GM18505 (cell line): ENCODE results near the gene AGA.

Experiments
- ATAC-seq: cut with Tn5 transposase; IDR thresholded peaks from one replicate; pipeline ENCODE4 v1.9.1; 2021; ENCODE audit not compliant: unreplicated experiment
- POLR2A ChIP-seq: IDR thresholded peaks from 4 replicates; pipeline ENCODE4 v1.6.1; 2011; ENCODE audit warnings: borderline replicate concordance; ENCODE audit not compliant: insufficient read depth, insufficient read length; ENCODE audit errors: extremely low read depth

The AGA gene

DNA sequence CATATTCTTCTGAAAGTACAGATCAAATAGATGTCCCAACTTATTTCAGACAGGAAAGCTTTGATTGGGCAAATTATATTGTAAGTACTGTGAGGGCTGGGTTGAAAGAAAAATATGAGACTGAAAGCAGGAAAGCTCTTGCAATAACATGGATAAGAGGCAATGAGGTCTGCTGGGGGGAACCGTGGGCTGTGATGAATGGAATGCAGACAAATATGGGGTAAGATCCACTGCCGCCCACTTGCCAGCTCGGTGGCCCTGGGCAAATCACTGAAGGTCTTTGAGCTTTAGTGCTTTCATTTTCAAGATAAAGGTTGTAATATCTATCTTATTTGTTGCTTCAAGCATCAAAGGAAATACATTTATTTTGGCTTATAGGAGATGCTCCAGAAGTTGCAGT, 51.0 kb downstream of the AGA start:
- no peak for ATAC-seq
- TF ChIP-seq POLR2A: no peak

DNA sequence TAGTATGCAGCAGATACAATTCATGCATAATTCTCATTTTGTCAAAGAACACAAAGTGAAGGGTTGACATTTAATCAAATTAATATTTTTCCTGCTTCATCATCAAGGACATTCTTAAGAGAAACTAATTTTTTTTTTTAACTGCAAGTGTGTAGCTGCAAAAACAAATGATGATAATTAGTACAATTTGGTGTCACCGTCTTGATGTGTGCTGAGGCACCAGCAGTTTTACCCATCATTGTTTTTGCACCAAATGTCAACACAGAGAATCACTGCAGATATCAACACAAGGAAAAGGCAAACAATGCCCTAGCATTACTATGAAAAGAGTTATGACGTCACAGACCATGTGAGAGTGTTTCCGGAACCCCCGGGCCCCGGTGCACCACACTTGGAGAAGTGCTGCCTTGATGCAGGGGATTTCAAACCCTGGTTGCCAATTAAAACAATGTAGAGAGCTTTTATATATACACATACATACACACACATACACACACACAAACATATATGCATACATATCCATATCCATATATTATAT, 55.9 kb downstream of the AGA start:
- TF ChIP-seq POLR2A: no peak
- ATAC-seq: no peak

GRCh38 chr4:177385576-177386277, 56.5 kb downstream of the AGA start:
- no peak for ATAC-seq
- no peak for TF ChIP-seq POLR2A

- no peak for TF ChIP-seq POLR2A
- ATAC-seq: no peak
Measured at GRCh38 chr4:177384856-177385397, 57.3 kb downstream of the AGA start.

DNA sequence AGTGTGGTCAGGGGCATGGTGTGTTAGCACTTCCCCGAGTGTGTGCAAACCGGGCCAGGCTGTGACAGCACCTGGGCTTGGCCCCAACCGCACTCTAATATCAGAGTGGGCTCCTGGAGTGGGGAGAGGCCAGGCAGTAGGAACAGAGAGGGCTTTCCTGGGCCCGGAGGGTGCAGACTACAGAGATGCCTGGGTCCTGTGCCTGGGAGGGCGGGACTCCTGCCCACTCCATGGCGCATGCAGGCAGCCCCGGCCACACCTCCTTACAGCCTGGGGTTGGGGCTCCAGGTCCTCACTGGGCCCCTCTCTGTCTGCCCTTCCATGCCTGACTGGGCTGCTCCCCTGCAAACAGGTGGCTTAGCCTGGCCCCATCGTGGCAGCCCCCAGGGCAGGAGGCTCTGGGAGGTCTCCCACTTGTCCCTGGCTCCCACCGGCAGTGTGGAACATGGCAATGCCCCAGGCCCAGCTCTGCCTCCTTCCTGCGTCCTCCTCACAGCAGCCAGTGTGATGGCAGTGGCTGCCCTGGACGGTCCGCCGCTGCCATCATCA, 60.4 kb downstream of the AGA start:
- ATAC-seq: no peak

More for the DNA sequence above, 60.4 kb downstream of the AGA start:
- TF ChIP-seq POLR2A: no peak
